CD4-positive, alpha-beta T cell (primary cell): ENCODE results near the gene CENPP. TPM values are rescaled to one million over a fixed set of nuclear protein-coding genes. Genes with fewer than 3 reads are reported as not detected.

Source experiments
- ATAC-seq: fragments of 200-7000 bp; cut with Tn5 transposase; one replicate; pipeline ENCODE4 v1.10.0; 2022; ENCODE audit warnings: mild to moderate bottlenecking; ENCODE audit not compliant: poor library complexity
- CTCF ChIA-PET: fragments of 350-600 bp; sonication (Branson Sonifier 250); formaldehyde crosslinking; loops from one replicate; lab custom pipeline; 2021; ENCODE audit warnings: antibody characterized with exemption, inconsistent platforms; lab: Charles Lee
- POLR2A ChIA-PET: fragments of 350-600 bp; sonication (Branson Sonifier 250); formaldehyde crosslinking; loops from one replicate; lab custom pipeline; 2021; ENCODE audit warnings: antibody characterized with exemption, inconsistent platforms; lab: Charles Lee
- DNase-seq, 14 experiments: peaks; one replicate each; pipeline ENCODE4 v3.0.0-alpha.2; 2013 to 2020; ENCODE audit warnings: mixed read lengths in 2 of 14
- H3K27ac ChIP-seq, 2 donors: one replicate each; pipeline versions ENCODE4 v1.5.1 to v1.7.0; 2013; ENCODE audit warnings: low read length in 2 of 2, low read depth in 1 of 2, mild to moderate bottlenecking in 1 of 2
- H3K27me3 ChIP-seq, 2 experiments: 1 replicate in 1 of 2; 2 replicates in 1 of 2; pipeline versions ENCODE4 v1.6.1 to v1.7.0; 2013; ENCODE audit warnings: low read length in 2 of 2, control low read depth in 1 of 2, mild to moderate bottlenecking in 1 of 2, moderate library complexity in 1 of 2; ENCODE audit not compliant: insufficient read depth in 2 of 2, control insufficient read depth in 1 of 2
- H3K36me3 ChIP-seq: one replicate; pipeline ENCODE4 v1.6.1; 2013; ENCODE audit warnings: low read length, control low read depth; ENCODE audit not compliant: insufficient read depth
- H3K4me1 ChIP-seq: one replicate; pipeline ENCODE4 v1.6.1; 2013; ENCODE audit warnings: low read length, control low read depth; ENCODE audit not compliant: insufficient read depth
- H3K4me3 ChIP-seq: one replicate; pipeline ENCODE4 v1.5.1; 2013; ENCODE audit warnings: mild to moderate bottlenecking, low read length, moderate library complexity
- H3K9me3 ChIP-seq, 2 experiments: 1 replicate in 1 of 2; 2 replicates in 1 of 2; pipeline versions ENCODE4 v1.6.1 to v1.7.0; 2013; ENCODE audit warnings: low read length in 2 of 2, mild to moderate bottlenecking in 2 of 2, control low read depth in 1 of 2, moderate library complexity in 1 of 2; ENCODE audit not compliant: control insufficient read depth in 1 of 2, insufficient read depth in 1 of 2
- H3K27ac Mint-ChIP-seq: one replicate; pipeline ENCODE4 v1.8.0; 2020; ENCODE audit warnings: mixed read lengths
- H3K27me3 Mint-ChIP-seq: one replicate; pipeline ENCODE4 v1.8.0; 2021; ENCODE audit warnings: mixed read lengths
- H3K36me3 Mint-ChIP-seq: one replicate; pipeline ENCODE4 v1.8.0; 2021; ENCODE audit warnings: low read depth, mixed read lengths
- H3K4me1 Mint-ChIP-seq: one replicate; pipeline ENCODE4 v1.8.0; 2021; ENCODE audit warnings: low read depth, mixed read lengths
- H3K4me3 Mint-ChIP-seq: one replicate; pipeline ENCODE4 v1.8.0; 2020; ENCODE audit warnings: mild to moderate bottlenecking, mixed read lengths
- H3K9me3 Mint-ChIP-seq: one replicate; pipeline ENCODE4 v1.8.0; 2020; ENCODE audit warnings: mixed read lengths
- intact Hi-C, 2 experiments: fragments of 100-400 bp; cut with DNase I in 1 of 2; cut with micrococcal nuclease in 1 of 2; formaldehyde crosslinking; loops; one replicate each; pipeline versions ENCODE4 v1.15.1 to v1.9.0; 2023 to 2025; cut with DNase I, micrococcal nuclease
- total RNA-seq, 174 experiments: library from RNA in 2 of 174; stranded (reverse) in 2 of 174; gene quantifications; one replicate each; pipeline ENCODE4 v1.2.3 and lab custom pipeline; 2021 to 2026
- TF ChIP-seq, protein P1 (sequence below): fragments of 200-600 bp; IDR thresholded peaks from one replicate; pipeline ENCODE4 v1.8.0; 2022; ENCODE audit warnings: antibody characterized with exemption, mild to moderate bottlenecking

The CENPP gene
- total RNA-seq, 2 experiments from 2014 or later = 4.8 TPM

DNA sequence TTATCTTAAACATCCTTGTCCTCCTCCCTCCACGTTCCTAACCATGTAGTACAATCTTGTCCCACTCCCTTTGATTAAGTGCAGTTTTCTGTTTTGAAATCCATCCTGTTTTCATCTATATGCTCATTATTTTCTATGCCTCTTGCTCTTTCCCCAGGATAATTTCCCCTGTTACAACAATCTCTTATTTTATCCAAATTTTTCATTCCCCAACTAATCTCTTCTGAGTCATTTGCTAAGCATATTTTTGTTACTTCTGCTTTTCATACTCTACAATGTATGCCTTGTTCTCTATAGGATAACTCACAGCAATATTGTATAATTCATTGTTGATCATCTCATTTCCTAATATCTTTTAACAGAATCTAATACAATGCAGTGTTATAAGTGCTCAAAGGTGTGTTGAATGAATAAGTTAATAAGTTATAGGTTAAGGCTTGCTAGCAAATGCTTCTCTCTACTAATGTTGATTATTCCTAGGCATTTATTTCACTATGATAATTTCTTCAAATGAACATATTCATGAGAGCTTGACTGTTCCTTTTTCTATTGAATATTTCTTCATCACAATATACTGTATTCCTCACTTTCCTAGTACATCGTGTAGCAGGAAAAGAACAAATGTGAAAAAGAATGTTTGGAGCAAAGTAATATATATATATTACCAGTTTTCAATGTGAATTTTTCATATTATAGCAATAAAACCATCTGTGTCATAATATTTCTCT, 97.0 kb downstream of the CENPP start:
- Histone ChIP-seq H3K36me3 (no peaks in the 10 kb centered on the region), H3K4me1 (no peaks in the 10 kb centered on the region), H3K27ac (no peak overlapping the region), H3K27me3 (no peaks in the 10 kb centered on the region), H3K9me3 (no peaks in the 10 kb centered on the region), H3K4me3 (no peak overlapping the region)
- ChIA-PET POLR2A (no interaction called here), CTCF (no interaction called here)
- Mint-ChIP-seq H3K4me3 (no peak overlapping the region), H3K36me3 (no peaks in the 10 kb centered on the region), H3K27ac (no peak overlapping the region), H3K4me1 (no peaks in the 10 kb centered on the region), H3K9me3 (no peaks in the 10 kb centered on the region), H3K27me3 (no peaks in the 10 kb centered on the region)
- no peak for DNase-seq
- intact Hi-C loops = no loop called here
- ATAC-seq = no peak
- TF ChIP-seq, protein P1, sequence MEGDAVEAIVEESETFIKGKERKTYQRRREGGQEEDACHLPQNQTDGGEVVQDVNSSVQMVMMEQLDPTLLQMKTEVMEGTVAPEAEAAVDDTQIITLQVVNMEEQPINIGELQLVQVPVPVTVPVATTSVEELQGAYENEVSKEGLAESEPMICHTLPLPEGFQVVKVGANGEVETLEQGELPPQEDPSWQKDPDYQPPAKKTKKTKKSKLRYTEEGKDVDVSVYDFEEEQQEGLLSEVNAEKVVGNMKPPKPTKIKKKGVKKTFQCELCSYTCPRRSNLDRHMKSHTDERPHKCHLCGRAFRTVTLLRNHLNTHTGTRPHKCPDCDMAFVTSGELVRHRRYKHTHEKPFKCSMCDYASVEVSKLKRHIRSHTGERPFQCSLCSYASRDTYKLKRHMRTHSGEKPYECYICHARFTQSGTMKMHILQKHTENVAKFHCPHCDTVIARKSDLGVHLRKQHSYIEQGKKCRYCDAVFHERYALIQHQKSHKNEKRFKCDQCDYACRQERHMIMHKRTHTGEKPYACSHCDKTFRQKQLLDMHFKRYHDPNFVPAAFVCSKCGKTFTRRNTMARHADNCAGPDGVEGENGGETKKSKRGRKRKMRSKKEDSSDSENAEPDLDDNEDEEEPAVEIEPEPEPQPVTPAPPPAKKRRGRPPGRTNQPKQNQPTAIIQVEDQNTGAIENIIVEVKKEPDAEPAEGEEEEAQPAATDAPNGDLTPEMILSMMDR = no peak

DNA sequence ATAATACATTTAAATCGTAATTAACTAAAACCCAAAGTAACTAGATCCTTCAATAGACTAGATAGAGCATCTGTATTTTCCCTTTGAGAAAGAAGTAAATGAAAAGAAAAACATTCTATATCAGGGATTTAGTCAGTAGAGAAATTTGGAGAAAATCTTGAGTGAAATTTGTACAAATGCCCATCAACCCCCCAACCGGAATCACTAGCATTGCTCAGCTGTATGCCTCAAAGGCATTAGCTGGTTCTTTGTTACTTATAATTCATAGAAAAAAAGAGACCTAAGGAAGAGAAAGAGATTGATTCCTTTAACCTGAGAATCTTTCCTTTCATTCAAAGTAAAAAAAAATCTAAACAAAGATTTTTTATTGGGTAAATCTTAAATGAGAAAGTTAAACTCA, 97.9 kb downstream of the CENPP start:
- H3K4me3 ChIP-seq = no peak overlapping the region
- ChIA-PET CTCF (no interaction called here), POLR2A (no interaction called here)
- H3K4me1 ChIP-seq = no peaks in the 10 kb centered on the region
- DNase-seq = no peak
- ATAC-seq = no peak
- H3K9me3 ChIP-seq = no peaks in the 10 kb centered on the region
- Mint-ChIP-seq H3K4me1 (no peaks in the 10 kb centered on the region), H3K36me3 (no peaks in the 10 kb centered on the region), H3K4me3 (no peak overlapping the region), H3K9me3 (no peaks in the 10 kb centered on the region), H3K27me3 (no peaks in the 10 kb centered on the region), H3K27ac (no peak overlapping the region)
- TF ChIP-seq, protein P1 = no peak
- no peaks in the 10 kb centered on the region for H3K36me3 ChIP-seq
- intact Hi-C loops = no loop called here
- no peak overlapping the region for H3K27ac ChIP-seq
- H3K27me3 ChIP-seq = no peaks in the 10 kb centered on the region

DNA sequence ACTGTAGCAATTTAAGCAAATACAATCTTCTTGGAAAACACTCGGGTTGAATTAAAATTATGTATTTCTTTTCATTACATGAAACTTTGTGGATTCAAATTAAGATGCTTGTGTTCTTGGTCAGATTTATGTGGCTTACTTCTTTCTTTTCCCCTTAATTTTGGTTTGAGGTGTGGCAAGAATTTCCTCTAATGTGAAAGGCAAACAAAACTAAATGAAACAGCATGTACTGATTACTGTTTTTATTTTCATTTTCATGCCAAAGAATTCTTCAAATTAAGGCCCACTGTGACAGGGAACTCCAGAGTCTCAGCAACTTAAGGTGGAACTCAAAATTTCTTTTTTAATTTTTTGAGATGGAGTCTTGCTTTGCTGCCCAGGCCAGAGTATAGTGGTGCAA, 98.6 kb downstream of the CENPP start, which contains the start of gene OMD:
TSS of gene OMD (minus strand) at position 132 of the 400 bp plus-strand sequence. CDS start 6,913 bp downstream, outside the sequence.
- DNase-seq (no peak), ATAC-seq (no peak)
- intact Hi-C loops = no loop called here
- ChIA-PET POLR2A (no interaction called here), CTCF (no interaction called here)
- Histone ChIP-seq H3K36me3 (no peaks in the 10 kb centered on the region), H3K9me3 (no peaks in the 10 kb centered on the region), H3K27ac (no peak within 1 kb of the TSS), H3K4me3 (no peak within 1 kb of the TSS), H3K27me3 (no peaks in the 10 kb centered on the region), H3K4me1 (no peaks in the 10 kb centered on the region)
- Mint-ChIP-seq H3K27ac (no peak within 1 kb of the TSS), H3K4me1 (no peaks in the 10 kb centered on the region), H3K9me3 (no peaks in the 10 kb centered on the region), H3K4me3 (no peak within 1 kb of the TSS), H3K27me3 (no peaks in the 10 kb centered on the region), H3K36me3 (no peaks in the 10 kb centered on the region)
- TF ChIP-seq, protein P1 = no peak
